Heart left ventricle (tissue), 16 donors: ENCODE results near the gene ELMOD3. TPM values are rescaled to one million over a fixed set of nuclear protein-coding genes. Genes with fewer than 3 reads are reported as not detected.
A peak's percentile ranks its signal among the peaks of the same experiment; 100 is the strongest.

Experiments used
- ATAC-seq, 4 donors: fragments of 200-7000 bp; cut with Tn5 transposase; one replicate each; pipeline ENCODE4 v1.9.1; 2020 to 2022; ENCODE audit warnings: moderate library complexity in 4 of 4, mild to moderate bottlenecking in 3 of 4, moderate number of reproducible peaks in 1 of 4
- DNase-seq, 5 donors: peaks; one replicate each; pipeline ENCODE4 v3.0.0-alpha.2; 2020
- H3K27ac ChIP-seq, 12 donors: fragments of 200-600 bp; sonication (generic) in 4 of 12; one replicate each; pipeline versions ENCODE4 v1.5.0 to v1.8.0; 2016 to 2022; ENCODE audit warnings: mild to moderate bottlenecking in 2 of 12
- H3K27me3 ChIP-seq, 9 donors: fragments of 200-600 bp; sonication (generic) in 2 of 9; one replicate each; pipeline versions ENCODE4 v1.5.1 to v1.8.0; 2016 to 2022; ENCODE audit warnings: mild to moderate bottlenecking in 3 of 9
- H3K36me3 ChIP-seq, 9 donors: fragments of 200-600 bp; sonication (generic) in 2 of 9; one replicate each; pipeline versions ENCODE4 v1.5.0 to v1.8.0; 2018 to 2022; ENCODE audit warnings: mild to moderate bottlenecking in 2 of 9
- H3K4me1 ChIP-seq, 12 donors: fragments of 200-600 bp; sonication (generic) in 4 of 12; one replicate each; pipeline versions ENCODE4 v1.5.0 to v1.8.0; 2016 to 2022; ENCODE audit warnings: mild to moderate bottlenecking in 3 of 12
- H3K4me3 ChIP-seq, 12 donors: fragments of 200-600 bp; sonication (generic) in 4 of 12; one replicate each; pipeline versions ENCODE4 v1.5.0 to v1.8.0; 2017 to 2022; ENCODE audit warnings: mild to moderate bottlenecking in 9 of 12, moderate library complexity in 4 of 12
- H3K9me3 ChIP-seq, 12 donors: fragments of 200-600 bp; sonication (generic) in 4 of 12; one replicate each; pipeline versions ENCODE4 v1.5.0 to v1.8.0; 2016 to 2022; ENCODE audit warnings: mild to moderate bottlenecking in 1 of 12
- POLR2A ChIP-seq, 2 donors: fragments of 450-650 bp; IDR thresholded peaks; one replicate each; pipeline ENCODE4 v1.6.1; 2017; ENCODE audit warnings: antibody characterized with exemption in 2 of 2, mild to moderate bottlenecking in 2 of 2, moderate library complexity in 2 of 2
- WGBS, 4 donors: extraction: QIAGEN DNeasy Blood & Tissue Kit in 2 of 4; methylation state at CpG; one replicate each; pipeline versions ENCODE4 v1.1.5 to v1.1.7; 2013 to 2018; 5-methylcytosine and 5-hydroxymethylcytosine counted together
- intact Hi-C, 10 donors: fragments of 100-400 bp; cut with DNase I; formaldehyde crosslinking; loops; one replicate each; pipeline versions ENCODE4 v1.11.1 to v1.14.2; 2022
- polyA plus RNA-seq, 2 donors: library from polyadenylated mRNA; stranded (reverse); fragments of 200-250 nt; gene quantifications; one replicate each; pipeline ENCODE4 v1.2.3, GENCODE V29; 2013
- total RNA-seq, 9 donors: library from RNA; depleted of rRNA in 2 of 9; stranded (reverse); fragments of >200 nt in 2 of 9; fragmentation: NEBNext Ultra II Directional in 3 of 9; extraction: Animal tissue kit (Norgen Biotek cat#: 25700) in 3 of 9; gene quantifications; one replicate each; pipeline versions ENCODE4 v1.1.0 to v1.2.4, GENCODE V29; 2016 to 2023
- TF ChIP-seq, protein P1 (sequence below), 12 donors: fragments of 200-600 bp; sonication (generic) in 4 of 12; IDR thresholded peaks; one replicate each; pipeline versions ENCODE4 v1.5.0 to v1.8.0; 2018 to 2022; ENCODE audit warnings: antibody characterized with exemption in 12 of 12, mild to moderate bottlenecking in 5 of 12
- donor health status: ischemic (EF 13 %, LVEDD 7.1; RV severe dilation, severe dysfunction).
- donor health status: healthy with polysubstance abuse.
- donor health status: DM: no; HTN: yes; CAD: no.
- donor health status: DM: no; HTN: no; CAD: no.
- donor health status: ischemic (EF 25% LVEDD 6.9; RV normal size, moderate dysfunction).
- donor health status: ischemic (EF 25% LVEDD 5.7; RV mildly dilated, moderate dysfunction).
- donor health status: healthy.
- donor health status: DM: yes; HTN: yes; CAD: no.
- donor health status: ischemic (EF 35%, LVEDD 5.7; RV mildly dilated, moderate dysfunction).
- donor health status: nonischemic (EF 11% LVEDD 7.7; RV severe dilation, severe dysfunction).
- donor health status: DM: yes; HTN: yes; CAD: no.
- donor health status: PGD.
- donor health status: ischemic (EF 29% LVEDD 5.4; RV normal size, mild dysfunction).
- donor health status: nonischemic (EF 23%, LVEDD 6.1; RV moderate dilation, normal function).

ELMOD3 gene
- total and polyA plus RNA-seq, 11 donors: 6.0 to 18.0 (median 10.2) TPM

- no peaks in the 10 kb centered on the region for H3K27me3 ChIP-seq
- intact Hi-C loops: no loop called here
- no peak for DNase-seq
- H3K4me3 ChIP-seq: no peak overlapping the region
- no peak for ATAC-seq
- WGBS, 4 donors: 95 to 96% (median 96%) methylated on average over 10 to 14 of the region's 14 CpGs
- H3K9me3 ChIP-seq: no peaks in the 10 kb centered on the region
- H3K36me3 ChIP-seq: peaks cover 0 to 64% (median 4%) of the 10 kb centered on the region in 9 donors
- H3K4me1 ChIP-seq: peaks cover 0 to 8% (median 0%) of the 10 kb centered on the region in 12 donors
- no peak for TF ChIP-seq POLR2A (IDR thresholded peaks at IDR 0.05)
- TF ChIP-seq, protein P1, sequence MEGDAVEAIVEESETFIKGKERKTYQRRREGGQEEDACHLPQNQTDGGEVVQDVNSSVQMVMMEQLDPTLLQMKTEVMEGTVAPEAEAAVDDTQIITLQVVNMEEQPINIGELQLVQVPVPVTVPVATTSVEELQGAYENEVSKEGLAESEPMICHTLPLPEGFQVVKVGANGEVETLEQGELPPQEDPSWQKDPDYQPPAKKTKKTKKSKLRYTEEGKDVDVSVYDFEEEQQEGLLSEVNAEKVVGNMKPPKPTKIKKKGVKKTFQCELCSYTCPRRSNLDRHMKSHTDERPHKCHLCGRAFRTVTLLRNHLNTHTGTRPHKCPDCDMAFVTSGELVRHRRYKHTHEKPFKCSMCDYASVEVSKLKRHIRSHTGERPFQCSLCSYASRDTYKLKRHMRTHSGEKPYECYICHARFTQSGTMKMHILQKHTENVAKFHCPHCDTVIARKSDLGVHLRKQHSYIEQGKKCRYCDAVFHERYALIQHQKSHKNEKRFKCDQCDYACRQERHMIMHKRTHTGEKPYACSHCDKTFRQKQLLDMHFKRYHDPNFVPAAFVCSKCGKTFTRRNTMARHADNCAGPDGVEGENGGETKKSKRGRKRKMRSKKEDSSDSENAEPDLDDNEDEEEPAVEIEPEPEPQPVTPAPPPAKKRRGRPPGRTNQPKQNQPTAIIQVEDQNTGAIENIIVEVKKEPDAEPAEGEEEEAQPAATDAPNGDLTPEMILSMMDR (IDR thresholded peaks at IDR 0.05): no peak
- no peak overlapping the region for H3K27ac ChIP-seq
These were observed 41.4 kb downstream of the ELMOD3 start for GRCh38 chr2:85395912-85396475.

- Histone ChIP-seq H3K4me1 (peaks cover 0 to 8% (median 0%) of the 10 kb centered on the region in 12 donors), H3K27ac (peak overlapping the region in 2 of 12 donors; percentile 23 to 61), H3K9me3 (no peaks in the 10 kb centered on the region), H3K27me3 (no peaks in the 10 kb centered on the region), H3K36me3 (peaks cover 0 to 62% (median 0%) of the 10 kb centered on the region in 9 donors), H3K4me3 (no peak overlapping the region)
- WGBS, 4 donors: 61 to 71% (median 63%) methylated on average over 5 of the region's 5 CpGs
- no peak for DNase-seq
- intact Hi-C loops: no loop called here
- peak in 1 of 4 donors; percentile 24 for ATAC-seq
- TF ChIP-seq POLR2A (IDR thresholded peaks at IDR 0.05): no peak
- TF ChIP-seq, protein P1 (IDR thresholded peaks at IDR 0.05): no peak
These were observed 42.2 kb downstream of the ELMOD3 start for GRCh38 chr2:85396531-85397470.

- Histone ChIP-seq H3K36me3 (peaks cover 0 to 56% (median 0%) of the 10 kb centered on the region in 9 donors), H3K27ac (no peak overlapping the region), H3K4me1 (peaks cover 0 to 8% (median 0%) of the 10 kb centered on the region in 12 donors), H3K4me3 (no peak overlapping the region), H3K27me3 (no peaks in the 10 kb centered on the region), H3K9me3 (peaks cover 0 to 3% (median 0%) of the 10 kb centered on the region in 12 donors)
- WGBS, 4 donors: 83 to 90% (median 84%) methylated on average over 3 to 4 of the region's 4 CpGs
- DNase-seq: no peak
- intact Hi-C loops: no loop called here
- TF ChIP-seq POLR2A (IDR thresholded peaks at IDR 0.05): no peak
- TF ChIP-seq, protein P1 (IDR thresholded peaks at IDR 0.05): no peak
- ATAC-seq: no peak
These were observed 43.4 kb downstream of the ELMOD3 start for GRCh38 chr2:85397925-85398331.
